Stomach (tissue), 9 donors: ENCODE data around the gene DYNC2I2. TPM values are rescaled to one million over a fixed set of nuclear protein-coding genes. Genes with fewer than 3 reads are reported as not detected.
A peak's percentile ranks its signal among the peaks of the same experiment; 100 is the strongest.

Source experiments
- DNase-seq, 2 donors: peaks; one replicate each; pipeline versions ENCODE4 v3.0.0 to v3.0.0-alpha.2; 2013 to 2019
- H3K27ac ChIP-seq, 5 donors: fragments of 200-600 bp in 4 of 5; sonication (generic) in 4 of 5; one replicate each; pipeline ENCODE4 v1.5.1; 2013 to 2019; ENCODE audit warnings: mild to moderate bottlenecking in 1 of 5, moderate library complexity in 1 of 5
- H3K27me3 ChIP-seq, 3 donors: fragments of 200-600 bp; sonication (generic); one replicate each; pipeline ENCODE4 v1.5.1; 2017 to 2019; ENCODE audit warnings: mixed run types in 1 of 3
- H3K36me3 ChIP-seq, 4 donors: fragments of 200-600 bp; sonication (generic); 1 replicate in 3 of 4; 2 replicates in 1 of 4; pipeline ENCODE4 v1.5.1; 2016 to 2019
- H3K4me1 ChIP-seq, 4 donors: fragments of 200-600 bp; sonication (generic); one replicate each; pipeline ENCODE4 v1.5.1; 2016 to 2019
- H3K4me3 ChIP-seq, 4 donors: fragments of 200-600 bp; sonication (generic) in 3 of 4; one replicate each; pipeline ENCODE4 v1.5.1; 2016 to 2019; ENCODE audit warnings: mild to moderate bottlenecking in 1 of 4
- H3K9me3 ChIP-seq, 4 donors: fragments of 200-600 bp; sonication (generic); one replicate each; pipeline ENCODE4 v1.5.1; 2016 to 2019
- CTCF ChIP-seq, 7 experiments: fragments of 450-650 bp in 4 of 7; fragments of 200-600 bp in 3 of 7; sonication (generic) in 3 of 7; IDR thresholded peaks; one replicate each; pipeline ENCODE4 v1.5.1; 2016 to 2019; ENCODE audit warnings: antibody characterized with exemption in 7 of 7, control low read depth in 2 of 7, mild to moderate bottlenecking in 1 of 7
- EP300 ChIP-seq: sonication (generic); formaldehyde crosslinking; IDR thresholded peaks from one replicate; pipeline ENCODE4 v1.6.1; 2017; ENCODE audit warnings: antibody characterized with exemption
- POLR2A ChIP-seq, 4 donors: fragments of 450-650 bp; IDR thresholded peaks; one replicate each; pipeline ENCODE4 v1.6.1; 2016; ENCODE audit warnings: antibody characterized with exemption in 4 of 4, control low read depth in 2 of 4, mild to moderate bottlenecking in 1 of 4, moderate library complexity in 1 of 4
- POLR2AphosphoS5 ChIP-seq, 3 donors: sonication (generic); formaldehyde crosslinking; IDR thresholded peaks; one replicate each; pipeline ENCODE4 v1.6.1; 2016; ENCODE audit warnings: antibody characterized with exemption in 3 of 3
- WGBS, 5 donors: extraction: QIAGEN DNeasy Blood & Tissue Kit in 3 of 5; methylation state at CpG; one replicate each; pipeline versions ENCODE4 v1.1.5 to v1.1.7; 2013 to 2018; 5-methylcytosine and 5-hydroxymethylcytosine counted together
- intact Hi-C: fragments of 100-400 bp; cut with DNase I; formaldehyde crosslinking; loops from one replicate; pipeline ENCODE4 v1.15.1; 2023; ENCODE audit warnings: low total_unique reads
- polyA plus RNA-seq, 3 donors: library from polyadenylated mRNA; stranded (reverse); fragments of 200-250 nt; gene quantifications; one replicate each; pipeline ENCODE4 v1.2.3, GENCODE V29; 2013
- total RNA-seq, 5 donors: library from RNA; depleted of rRNA; stranded (reverse); fragments of >200 nt; gene quantifications; one replicate each; pipeline versions ENCODE4 v1.1.0 to v1.2.3, GENCODE V29; 2014 to 2016
- donor health status: healthy with polysubstance abuse.
- donor health status: Bipolar disorder and iron deficiency.
- donor health status: healthy.

Gene DYNC2I2
- total and polyA plus RNA-seq, 8 donors: 2.9 to 125 (median 53.3) TPM

- 75 to 88% (median 76%) methylated on average over 16 of the region's 16 CpGs for WGBS, 5 donors
- peak; percentile 62 to 66 for DNase-seq
- Histone ChIP-seq H3K9me3 (no peaks in the 10 kb centered on the region), H3K36me3 (peaks cover 82 to 100% (median 100%) of the 10 kb centered on the region in 4 donors), H3K27ac (peak overlapping the region in 3 of 5 donors; percentile 56 to 81 (median 67)), H3K27me3 (no peaks in the 10 kb centered on the region), H3K4me3 (no peak overlapping the region), H3K4me1 (peaks cover 0 to 7% (median 0%) of the 10 kb centered on the region in 4 donors)
- peak in 2 of 3 donors; percentile 56 to 78 for TF ChIP-seq POLR2AphosphoS5 (IDR thresholded peaks at IDR 0.05)
- no peak for TF ChIP-seq POLR2A (IDR thresholded peaks at IDR 0.05)
- TF ChIP-seq CTCF (IDR thresholded peaks at IDR 0.05): no peak
- TF ChIP-seq EP300: peak; percentile 71
- intact Hi-C loops: no loop called here
Observed at GRCh38 chr9:128607642-128608350, 48.9 kb downstream of the DYNC2I2 start.

GRCh38 chr9:128603697-128604096 lies 53.0 kb downstream of the DYNC2I2 start:
- Histone ChIP-seq H3K4me3 (no peak overlapping the region), H3K36me3 (peaks cover 79 to 100% (median 99%) of the 10 kb centered on the region in 4 donors), H3K4me1 (peaks cover 0 to 7% (median 0%) of the 10 kb centered on the region in 4 donors), H3K27me3 (no peaks in the 10 kb centered on the region), H3K9me3 (no peaks in the 10 kb centered on the region), H3K27ac (no peak overlapping the region)
- no peak for DNase-seq
- WGBS, 5 donors: 81 to 89% (median 88%) methylated on average over 8 of the region's 8 CpGs
- intact Hi-C loops: no loop called here
- TF ChIP-seq EP300 (no peak), CTCF (IDR thresholded peaks at IDR 0.05) (no peak), POLR2A (IDR thresholded peaks at IDR 0.05) (no peak), POLR2AphosphoS5 (IDR thresholded peaks at IDR 0.05) (no peak)

- peaks cover 83 to 100% (median 99%) of the 10 kb centered on the region in 4 donors for H3K36me3 ChIP-seq
- intact Hi-C loops: no loop called here
Observed at GRCh38 chr9:128600099-128600498, 56.5 kb downstream of the DYNC2I2 start.

GRCh38 chr9:128595471-128595870 lies 61.2 kb downstream of the DYNC2I2 start:
- WGBS, 5 donors: 79 to 96% (median 90%) methylated on average over 4 of the region's 4 CpGs

More at GRCh38 chr9:128600099-128600498, 56.5 kb downstream of the DYNC2I2 start:
- DNase-seq: no peak
- Histone ChIP-seq H3K4me3 (no peak overlapping the region), H3K27ac (no peak overlapping the region), H3K9me3 (no peaks in the 10 kb centered on the region), H3K27me3 (no peaks in the 10 kb centered on the region), H3K4me1 (no peaks in the 10 kb centered on the region)
- whole genome bisulfite sequencing, 5 donors: 76 to 94% (median 90%) methylated on average over 4 of the region's 4 CpGs
- TF ChIP-seq POLR2AphosphoS5 (IDR thresholded peaks at IDR 0.05): no peak
- TF ChIP-seq CTCF (IDR thresholded peaks at IDR 0.05): no peak
- no peak for TF ChIP-seq EP300
- no peak for TF ChIP-seq POLR2A (IDR thresholded peaks at IDR 0.05)

More at GRCh38 chr9:128595471-128595870, 61.2 kb downstream of the DYNC2I2 start:
- TF ChIP-seq POLR2AphosphoS5 (IDR thresholded peaks at IDR 0.05) (no peak), EP300 (no peak), CTCF (IDR thresholded peaks at IDR 0.05) (no peak), POLR2A (IDR thresholded peaks at IDR 0.05) (no peak)
- no peak overlapping the region for H3K4me3 ChIP-seq
- H3K9me3 ChIP-seq: no peaks in the 10 kb centered on the region
- no peaks in the 10 kb centered on the region for H3K27me3 ChIP-seq
- DNase-seq: no peak
- peaks cover 92 to 100% (median 100%) of the 10 kb centered on the region in 4 donors for H3K36me3 ChIP-seq
- intact Hi-C loops: no loop called here
- no peak overlapping the region for H3K27ac ChIP-seq
- no peaks in the 10 kb centered on the region for H3K4me1 ChIP-seq
